Osteocyte (in vitro differentiated cells): Measurements from ENCODE around the gene NDRG3. TPM values are rescaled to one million over a fixed set of nuclear protein-coding genes. Genes with fewer than 3 reads are reported as not detected.

Source experiments
- DNase-seq: peaks from one replicate; pipeline ENCODE4 v3.0.0; 2021; ENCODE audit warnings: mixed read lengths; ENCODE audit not compliant: unreplicated experiment; ENCODE audit errors: extremely low spot score
- H3K27ac Mint-ChIP-seq: one replicate; pipeline ENCODE4 v1.8.0; 2021; ENCODE audit warnings: mild to moderate bottlenecking, mixed read lengths; ENCODE audit not compliant: unreplicated experiment
- H3K27me3 Mint-ChIP-seq: one replicate; pipeline ENCODE4 v1.8.0; 2021; ENCODE audit warnings: mixed read lengths; ENCODE audit not compliant: unreplicated experiment
- H3K36me3 Mint-ChIP-seq: one replicate; pipeline ENCODE4 v1.8.0; 2021; ENCODE audit warnings: mixed read lengths; ENCODE audit not compliant: unreplicated experiment
- H3K4me1 Mint-ChIP-seq: one replicate; pipeline ENCODE4 v1.8.0; 2021; ENCODE audit warnings: mixed read lengths; ENCODE audit not compliant: unreplicated experiment
- H3K4me3 Mint-ChIP-seq: one replicate; pipeline ENCODE4 v1.8.0; 2021; ENCODE audit warnings: mild to moderate bottlenecking, moderate library complexity, mixed read lengths; ENCODE audit not compliant: unreplicated experiment
- H3K9me3 Mint-ChIP-seq: one replicate; pipeline ENCODE4 v1.8.0; 2021; ENCODE audit warnings: mixed read lengths; ENCODE audit not compliant: unreplicated experiment
- CTCF ChIP-seq: fragments of 200-600 bp; sonication (generic); IDR thresholded peaks from 2 replicates; pipeline ENCODE4 v1.5.0; 2021; ENCODE audit warnings: antibody characterized with exemption, mild to moderate bottlenecking, moderate library complexity
- total RNA-seq: library from RNA; stranded (reverse); gene quantifications from 2 replicates; pipeline ENCODE4 v1.2.1, GENCODE V29; 2021

NDRG3 gene
- total RNA-seq, 1 donor from 2014 or later: 32.2 TPM

DNA sequence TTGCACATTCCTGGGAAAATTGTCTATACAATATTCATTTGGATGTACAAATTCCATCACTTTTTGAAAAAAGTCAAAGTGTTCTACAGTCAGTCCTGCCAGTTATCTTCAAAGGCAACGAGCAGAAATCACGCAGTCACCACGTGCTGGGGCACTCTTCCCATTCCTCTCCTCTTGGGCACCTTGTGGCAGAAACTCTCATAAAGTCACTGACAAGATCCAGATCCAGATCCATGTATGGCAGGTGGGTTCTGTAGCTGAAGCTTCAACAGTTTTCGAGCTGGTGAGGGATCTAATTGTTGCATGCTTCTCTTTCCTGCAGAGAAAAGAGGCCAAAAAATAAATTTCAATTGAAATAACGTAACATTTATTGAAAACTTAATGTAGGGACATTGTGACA lies 6.7 kb upstream of the NDRG3 start:
- no peaks in the 10 kb centered on the region for H3K4me1 Mint-ChIP-seq
- no peaks in the 10 kb centered on the region for H3K27me3 Mint-ChIP-seq
- no peak for TF ChIP-seq CTCF
- H3K4me3 Mint-ChIP-seq: no peak overlapping the region
- no peak overlapping the region for H3K27ac Mint-ChIP-seq
- no peaks in the 10 kb centered on the region for H3K9me3 Mint-ChIP-seq
- peaks cover 6% of the 10 kb centered on the region for H3K36me3 Mint-ChIP-seq
- no peak for DNase-seq

GRCh38 chr20:36745234-36745926 lies 510 bp downstream of the NDRG3 start:
- no peaks in the 10 kb centered on the region for H3K9me3 Mint-ChIP-seq

GRCh38 chr20:36744764-36745191 lies 1.1 kb downstream of the NDRG3 start:
- peaks cover 20% of the 10 kb centered on the region for H3K4me1 Mint-ChIP-seq
- H3K27ac Mint-ChIP-seq: no peak overlapping the region
- no peak for TF ChIP-seq CTCF
- DNase-seq: no peak
- no peaks in the 10 kb centered on the region for H3K36me3 Mint-ChIP-seq
- no peaks in the 10 kb centered on the region for H3K27me3 Mint-ChIP-seq
- peak overlapping the region; percentile 91 for H3K4me3 Mint-ChIP-seq
- no peaks in the 10 kb centered on the region for H3K9me3 Mint-ChIP-seq

More at GRCh38 chr20:36745234-36745926, 510 bp downstream of the NDRG3 start:
- Mint-ChIP-seq H3K4me1 (peaks cover 20% of the 10 kb centered on the region), H3K27me3 (no peaks in the 10 kb centered on the region), H3K4me3 (peak overlapping the region; percentile 91), H3K36me3 (no peaks in the 10 kb centered on the region), H3K27ac (no peak overlapping the region)
- TF ChIP-seq CTCF: no peak
- DNase-seq: no peak

GRCh38 chr20:36744243-36744642 lies 1.6 kb downstream of the NDRG3 start:
- H3K27ac Mint-ChIP-seq: no peak overlapping the region
- H3K4me3 Mint-ChIP-seq: peak overlapping the region; percentile 56
- H3K27me3 Mint-ChIP-seq: no peaks in the 10 kb centered on the region
- DNase-seq: no peak
- H3K4me1 Mint-ChIP-seq: peaks cover 20% of the 10 kb centered on the region
- no peaks in the 10 kb centered on the region for H3K36me3 Mint-ChIP-seq
- H3K9me3 Mint-ChIP-seq: no peaks in the 10 kb centered on the region
- TF ChIP-seq CTCF: no peak

- Mint-ChIP-seq H3K4me3 (no peak overlapping the region), H3K27me3 (no peaks in the 10 kb centered on the region), H3K4me1 (peaks cover 20% of the 10 kb centered on the region), H3K9me3 (no peaks in the 10 kb centered on the region), H3K36me3 (no peaks in the 10 kb centered on the region), H3K27ac (no peak overlapping the region)
- no peak for DNase-seq
- no peak for TF ChIP-seq CTCF
Measured at GRCh38 chr20:36742558-36742957, 3.3 kb downstream of the NDRG3 start.
